ENCODE measurements around the gene EEF2.

DNA sequence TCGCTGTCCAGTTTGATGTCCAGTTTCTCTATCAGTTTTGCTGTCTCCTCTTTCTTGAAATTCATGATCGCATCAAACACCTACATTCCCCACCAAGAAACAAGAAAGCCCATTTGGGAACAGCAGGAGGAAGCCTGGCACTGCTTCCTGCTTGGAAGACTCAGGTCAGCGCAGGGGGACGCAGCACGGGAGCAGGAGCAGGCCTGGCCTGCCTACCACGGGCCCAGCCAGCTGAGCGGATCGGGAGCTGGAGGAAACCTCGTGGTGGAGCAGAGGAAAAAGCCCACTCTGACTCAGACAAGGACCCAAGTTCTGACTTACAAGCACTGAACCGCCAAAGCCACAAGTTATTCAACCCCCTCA lies 3.9 kb downstream of the EEF2 start:
- TF ChIP-seq CTCF (IDR thresholded peaks at IDR 0.05) (no peak), POLR2A (IDR thresholded peaks at IDR 0.05) (no peak)

Data from uterus (tissue), 2 donors.